ENCODE data around the gene CUEDC1.
"Not testable (repeated sequence)": the region's sequence is repeated elsewhere in the genome, so short reads cannot be mapped to it uniquely, and the experiment has no call there.

The CUEDC1 gene

GRCh38 chr17:57926723-57927047 is 28.5 kb downstream of the CUEDC1 start:
- H3K27me3 ChIP-seq (ENCODE audit: insufficient read depth, poor library complexity, severe bottlenecking), result no peaks in the 10 kb centered on the region
- no peaks in the 10 kb centered on the region for H3K9me3 ChIP-seq (ENCODE audit: severe bottlenecking)
- DNase-seq (ENCODE audit: low spot score), result no peak
- H3K36me3 ChIP-seq (ENCODE audit: low read depth), result no peaks in the 10 kb centered on the region
- H3K27ac ChIP-seq (ENCODE audit: poor library complexity, severe bottlenecking), result peak overlapping the region; percentile 19
- no peak for TF ChIP-seq CTCF (IDR thresholded peaks at IDR 0.05; ENCODE audit: poor library complexity, severe bottlenecking)
- H3K4me3 ChIP-seq (ENCODE audit: severe bottlenecking), result no peak overlapping the region
- ATAC-seq (ENCODE audit: low read depth), result no peak
- peaks cover 20% of the 10 kb centered on the region for H3K4me1 ChIP-seq (ENCODE audit: insufficient read depth, poor library complexity, severe bottlenecking)

- no peak for ATAC-seq (ENCODE audit: low read depth)
- Histone ChIP-seq H3K9me3 (ENCODE audit: severe bottlenecking) (no peaks in the 10 kb centered on the region), H3K36me3 (ENCODE audit: low read depth) (no peaks in the 10 kb centered on the region), H3K27ac (ENCODE audit: poor library complexity, severe bottlenecking) (no peak overlapping the region), H3K4me3 (ENCODE audit: severe bottlenecking) (no peak overlapping the region), H3K4me1 (ENCODE audit: insufficient read depth, poor library complexity, severe bottlenecking) (peaks cover 24% of the 10 kb centered on the region), H3K27me3 (ENCODE audit: insufficient read depth, poor library complexity, severe bottlenecking) (no peaks in the 10 kb centered on the region)
- TF ChIP-seq CTCF (IDR thresholded peaks at IDR 0.05; ENCODE audit: poor library complexity, severe bottlenecking), result no peak
- no peak for DNase-seq (ENCODE audit: low spot score)
Observed at GRCh38 chr17:57925361-57925990, 29.7 kb downstream of the CUEDC1 start.

GRCh38 chr17:57924677-57925076 is 30.5 kb downstream of the CUEDC1 start:
- no peak overlapping the region for H3K27ac ChIP-seq (ENCODE audit: poor library complexity, severe bottlenecking)
- H3K4me1 ChIP-seq (ENCODE audit: insufficient read depth, poor library complexity, severe bottlenecking), result peaks cover 24% of the 10 kb centered on the region
- H3K36me3 ChIP-seq (ENCODE audit: low read depth), result no peaks in the 10 kb centered on the region
- no peaks in the 10 kb centered on the region for H3K9me3 ChIP-seq (ENCODE audit: severe bottlenecking)
- no peak overlapping the region for H3K4me3 ChIP-seq (ENCODE audit: severe bottlenecking)
- H3K27me3 ChIP-seq (ENCODE audit: insufficient read depth, poor library complexity, severe bottlenecking), result no peaks in the 10 kb centered on the region
- DNase-seq (ENCODE audit: low spot score) (no peak), ATAC-seq (ENCODE audit: low read depth) (no peak)
- TF ChIP-seq CTCF (IDR thresholded peaks at IDR 0.05; ENCODE audit: poor library complexity, severe bottlenecking), result no peak

GRCh38 chr17:57923182-57923872 is 31.9 kb downstream of the CUEDC1 start:
- no peak for ATAC-seq (ENCODE audit: low read depth)
- H3K4me3 ChIP-seq (ENCODE audit: severe bottlenecking), result no peak overlapping the region
- H3K4me1 ChIP-seq (ENCODE audit: insufficient read depth, poor library complexity, severe bottlenecking), result peaks cover 30% of the 10 kb centered on the region
- TF ChIP-seq CTCF (IDR thresholded peaks at IDR 0.05; ENCODE audit: poor library complexity, severe bottlenecking), result no peak
- H3K27me3 ChIP-seq (ENCODE audit: insufficient read depth, poor library complexity, severe bottlenecking), result no peaks in the 10 kb centered on the region
- H3K36me3 ChIP-seq (ENCODE audit: low read depth), result no peaks in the 10 kb centered on the region
- no peak for DNase-seq (ENCODE audit: low spot score)
- no peaks in the 10 kb centered on the region for H3K9me3 ChIP-seq (ENCODE audit: severe bottlenecking)
- H3K27ac ChIP-seq (ENCODE audit: poor library complexity, severe bottlenecking), result no peak overlapping the region

GRCh38 chr17:57922745-57923144 is 32.5 kb downstream of the CUEDC1 start:
- ATAC-seq (ENCODE audit: low read depth); H3K4me3 ChIP-seq (ENCODE audit: severe bottlenecking); H3K36me3 ChIP-seq (ENCODE audit: low read depth); H3K27me3 ChIP-seq (ENCODE audit: insufficient read depth, poor library complexity, severe bottlenecking); H3K9me3 ChIP-seq (ENCODE audit: severe bottlenecking); DNase-seq (ENCODE audit: low spot score): not testable (repeated sequence)
- Histone ChIP-seq H3K27ac (ENCODE audit: poor library complexity, severe bottlenecking) (peak overlapping the region; percentile 5), H3K4me1 (ENCODE audit: insufficient read depth, poor library complexity, severe bottlenecking) (peaks cover 33% of the 10 kb centered on the region)

Measured in RWPE2 (cell line).